ENCODE data around the gene FNDC1.

- TF ChIP-seq CTCF (IDR thresholded peaks at IDR 0.05) (no peak), POLR2A (IDR thresholded peaks at IDR 0.05) (no peak)
Observed at GRCh38 chr6:159161839-159162238, 7.4 kb upstream of the FNDC1 start.
